Measurements from ENCODE around the gene PPP3R1. TPM values are rescaled to one million over a fixed set of nuclear protein-coding genes. Genes with fewer than 3 reads are reported as not detected.

Gene PPP3R1
- total RNA-seq, 3 donors from 2014 or later (not counting 1 experiment from before 2014, with no cell fraction given) = 77.8 to 86.2 (median 79.9) TPM

DNA sequence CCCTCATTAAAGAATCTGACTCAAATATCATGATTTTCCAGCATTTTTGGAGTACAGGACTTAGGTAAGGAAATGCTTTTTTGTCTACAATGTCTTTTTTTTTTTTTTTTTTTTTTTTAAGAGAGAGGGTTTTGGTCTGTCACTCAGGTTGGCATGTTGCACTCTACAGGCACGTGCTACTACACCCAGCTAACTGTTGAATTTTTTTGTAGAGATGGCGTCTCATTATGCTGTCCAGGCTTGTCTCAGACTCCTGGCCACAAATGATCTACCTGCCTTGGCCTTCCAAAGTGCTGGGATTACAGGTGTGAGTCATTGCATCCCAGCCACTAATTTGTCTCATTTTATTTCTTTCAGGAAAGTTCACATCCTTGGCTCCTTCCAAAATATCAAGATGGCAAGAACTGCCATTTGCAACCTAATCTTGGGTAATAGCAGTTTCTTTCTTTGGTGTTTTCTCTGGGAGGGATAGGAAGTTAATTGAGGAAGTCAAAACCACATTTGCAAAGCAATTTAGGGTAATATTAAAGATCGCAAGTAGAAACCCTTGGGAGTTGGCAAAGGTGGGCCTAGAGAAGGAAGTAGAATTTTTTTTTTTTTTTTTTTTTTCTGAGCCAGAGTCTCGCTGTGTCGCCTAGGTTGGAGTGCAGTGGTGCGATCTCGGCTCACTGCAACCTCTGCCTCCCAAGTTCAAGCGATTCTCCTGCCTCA lies 79.2 kb downstream of the PPP3R1 start:
- no peak overlapping the region for H3K27ac Mint-ChIP-seq
- no peaks in the 10 kb centered on the region for H3K27me3 ChIP-seq (ENCODE audit: control insufficient read depth, insufficient read depth, low read length)
- H3K36me3 Mint-ChIP-seq = peaks cover 1% of the 10 kb centered on the region
- H3K27ac ChIP-seq (ENCODE audit: low read length) = no peak overlapping the region
- H3K27me3 Mint-ChIP-seq (ENCODE audit: low read depth in 2 of 2) = no peaks in the 10 kb centered on the region
- H3K36me3 ChIP-seq (ENCODE audit: control insufficient read depth, insufficient read depth, low read length) = peaks cover 43% of the 10 kb centered on the region
- H3K4me1 Mint-ChIP-seq = peaks cover 2 to 7% of the 10 kb centered on the region in 2 donors
- DNase-seq (no peak), ATAC-seq (no peak)
- no peak overlapping the region for H3K4me3 Mint-ChIP-seq
- H3K9me3 Mint-ChIP-seq = no peaks in the 10 kb centered on the region
- intact Hi-C loops (cut with micrococcal nuclease) = no loop called here
- H3K4me3 ChIP-seq (ENCODE audit: low read length) = no peak overlapping the region
- no peaks in the 10 kb centered on the region for H3K9me3 ChIP-seq (ENCODE audit: control insufficient read depth, insufficient read depth, low read length)
- TF ChIP-seq, protein P1, sequence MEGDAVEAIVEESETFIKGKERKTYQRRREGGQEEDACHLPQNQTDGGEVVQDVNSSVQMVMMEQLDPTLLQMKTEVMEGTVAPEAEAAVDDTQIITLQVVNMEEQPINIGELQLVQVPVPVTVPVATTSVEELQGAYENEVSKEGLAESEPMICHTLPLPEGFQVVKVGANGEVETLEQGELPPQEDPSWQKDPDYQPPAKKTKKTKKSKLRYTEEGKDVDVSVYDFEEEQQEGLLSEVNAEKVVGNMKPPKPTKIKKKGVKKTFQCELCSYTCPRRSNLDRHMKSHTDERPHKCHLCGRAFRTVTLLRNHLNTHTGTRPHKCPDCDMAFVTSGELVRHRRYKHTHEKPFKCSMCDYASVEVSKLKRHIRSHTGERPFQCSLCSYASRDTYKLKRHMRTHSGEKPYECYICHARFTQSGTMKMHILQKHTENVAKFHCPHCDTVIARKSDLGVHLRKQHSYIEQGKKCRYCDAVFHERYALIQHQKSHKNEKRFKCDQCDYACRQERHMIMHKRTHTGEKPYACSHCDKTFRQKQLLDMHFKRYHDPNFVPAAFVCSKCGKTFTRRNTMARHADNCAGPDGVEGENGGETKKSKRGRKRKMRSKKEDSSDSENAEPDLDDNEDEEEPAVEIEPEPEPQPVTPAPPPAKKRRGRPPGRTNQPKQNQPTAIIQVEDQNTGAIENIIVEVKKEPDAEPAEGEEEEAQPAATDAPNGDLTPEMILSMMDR (IDR thresholded peaks at IDR 0.05) = no peak
- WGBS (ENCODE audit: insufficient coverage) = 48% methylated on average over 8 of the region's 8 CpGs
- no peaks in the 10 kb centered on the region for H3K4me1 ChIP-seq (ENCODE audit: control insufficient read depth, insufficient read depth, low read length)

DNA sequence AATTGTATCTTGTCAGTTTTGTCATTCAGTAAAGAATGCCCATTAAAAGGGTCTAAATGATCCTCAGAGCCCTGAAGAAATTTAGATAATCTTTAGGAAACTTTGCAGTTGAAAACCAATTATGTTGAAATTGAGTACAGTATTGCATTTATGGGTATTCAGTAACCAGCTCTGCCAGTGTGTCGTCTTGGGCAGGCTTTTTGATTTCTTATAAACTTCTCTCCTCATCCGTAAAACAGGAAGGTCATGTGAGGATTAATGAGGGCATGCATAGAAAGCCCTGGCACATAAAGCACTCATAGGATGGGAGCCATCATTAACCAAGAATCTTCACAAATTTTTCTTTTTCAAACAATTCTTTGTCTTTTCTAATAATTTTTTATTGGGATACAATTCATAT lies 79.8 kb downstream of the PPP3R1 start:
- TF ChIP-seq, protein P1 (IDR thresholded peaks at IDR 0.05) = no peak
- no peak overlapping the region for H3K4me3 ChIP-seq (ENCODE audit: low read length)
- H3K4me1 ChIP-seq (ENCODE audit: control insufficient read depth, insufficient read depth, low read length) = no peaks in the 10 kb centered on the region
- H3K27ac ChIP-seq (ENCODE audit: low read length) = no peak overlapping the region
- H3K27me3 ChIP-seq (ENCODE audit: control insufficient read depth, insufficient read depth, low read length) = no peaks in the 10 kb centered on the region
- H3K9me3 ChIP-seq (ENCODE audit: control insufficient read depth, insufficient read depth, low read length) = no peaks in the 10 kb centered on the region
- ATAC-seq (no peak), DNase-seq (no peak)
- Mint-ChIP-seq H3K27me3 (ENCODE audit: low read depth in 2 of 2) (no peaks in the 10 kb centered on the region), H3K27ac (no peak overlapping the region), H3K36me3 (peaks cover 7% of the 10 kb centered on the region), H3K9me3 (no peaks in the 10 kb centered on the region), H3K4me1 (peaks cover 7 to 9% of the 10 kb centered on the region in 2 donors), H3K4me3 (no peak overlapping the region)
- no CpG with 5 or more reads among the region's 2 CpGs for WGBS (ENCODE audit: insufficient coverage)
- intact Hi-C loops (cut with micrococcal nuclease) = no loop called here
- H3K36me3 ChIP-seq (ENCODE audit: control insufficient read depth, insufficient read depth, low read length) = peaks cover 39% of the 10 kb centered on the region

DNA sequence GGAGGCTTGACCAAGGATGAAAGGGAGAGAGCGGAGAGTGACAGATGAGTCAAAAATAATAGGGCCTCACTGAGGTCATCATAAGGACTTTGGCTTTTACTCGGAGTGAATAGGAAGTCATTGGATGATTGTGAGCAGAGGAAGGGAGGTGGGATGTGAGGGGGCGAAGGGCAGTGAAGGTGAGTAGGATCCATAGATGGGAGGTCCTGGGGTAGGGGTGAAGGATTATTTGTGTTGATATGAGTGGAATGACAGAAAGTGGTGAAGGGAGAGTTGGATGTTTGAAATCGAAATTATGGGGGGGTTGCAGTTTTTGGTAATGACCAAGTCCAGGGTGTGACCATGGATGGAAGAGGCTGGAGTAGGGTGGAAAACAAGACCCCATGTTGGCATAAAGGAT lies 80.6 kb downstream of the PPP3R1 start:
- peaks cover 7 to 16% of the 10 kb centered on the region in 2 donors for H3K4me1 Mint-ChIP-seq
- no peaks in the 10 kb centered on the region for H3K9me3 Mint-ChIP-seq
- peaks cover 15% of the 10 kb centered on the region for H3K36me3 Mint-ChIP-seq
- Histone ChIP-seq H3K36me3 (ENCODE audit: control insufficient read depth, insufficient read depth, low read length) (peaks cover 40% of the 10 kb centered on the region), H3K27ac (ENCODE audit: low read length) (no peak overlapping the region), H3K4me1 (ENCODE audit: control insufficient read depth, insufficient read depth, low read length) (no peaks in the 10 kb centered on the region), H3K4me3 (ENCODE audit: low read length) (no peak overlapping the region), H3K27me3 (ENCODE audit: control insufficient read depth, insufficient read depth, low read length) (no peaks in the 10 kb centered on the region), H3K9me3 (ENCODE audit: control insufficient read depth, insufficient read depth, low read length) (no peaks in the 10 kb centered on the region)
- H3K27me3 Mint-ChIP-seq (ENCODE audit: low read depth in 2 of 2) = no peaks in the 10 kb centered on the region
- H3K27ac Mint-ChIP-seq = no peak overlapping the region
- WGBS (ENCODE audit: insufficient coverage) = 97% methylated on average over 4 of the region's 4 CpGs
- no peak for ATAC-seq
- intact Hi-C loops (cut with micrococcal nuclease) = no loop called here
- TF ChIP-seq, protein P1 (IDR thresholded peaks at IDR 0.05) = no peak
- no peak for DNase-seq
- H3K4me3 Mint-ChIP-seq = no peak overlapping the region

DNA sequence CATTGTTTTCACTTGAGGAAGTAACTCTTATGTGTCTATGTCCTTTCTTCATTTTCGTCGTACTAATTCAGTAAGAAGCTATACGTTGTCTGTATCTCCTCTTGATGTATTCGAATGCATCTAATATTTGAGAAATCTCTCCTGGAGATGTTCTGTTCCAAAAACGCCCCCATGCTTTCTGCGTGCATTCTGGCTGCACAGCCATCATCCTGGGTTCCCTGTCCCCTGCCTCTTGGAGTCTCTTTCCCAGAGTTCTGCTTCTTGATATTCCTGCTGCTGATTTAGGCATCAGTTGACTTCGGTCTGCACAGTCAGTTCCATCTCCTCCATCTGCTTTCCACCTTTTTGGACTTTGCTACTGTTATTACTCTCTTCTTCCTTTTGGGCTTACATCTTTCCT lies 81.2 kb downstream of the PPP3R1 start:
- Mint-ChIP-seq H3K4me3 (no peak overlapping the region), H3K4me1 (peaks cover 7 to 16% of the 10 kb centered on the region in 2 donors), H3K27ac (no peak overlapping the region), H3K36me3 (peaks cover 15% of the 10 kb centered on the region), H3K27me3 (ENCODE audit: low read depth in 2 of 2) (no peaks in the 10 kb centered on the region), H3K9me3 (no peaks in the 10 kb centered on the region)
- Histone ChIP-seq H3K9me3 (ENCODE audit: control insufficient read depth, insufficient read depth, low read length) (no peaks in the 10 kb centered on the region), H3K27ac (ENCODE audit: low read length) (no peak overlapping the region), H3K27me3 (ENCODE audit: control insufficient read depth, insufficient read depth, low read length) (no peaks in the 10 kb centered on the region), H3K4me1 (ENCODE audit: control insufficient read depth, insufficient read depth, low read length) (no peaks in the 10 kb centered on the region), H3K4me3 (ENCODE audit: low read length) (no peak overlapping the region), H3K36me3 (ENCODE audit: control insufficient read depth, insufficient read depth, low read length) (peaks cover 37% of the 10 kb centered on the region)
- TF ChIP-seq, protein P1 (IDR thresholded peaks at IDR 0.05) = no peak
- ATAC-seq (no peak), DNase-seq (no peak)
- intact Hi-C loops (cut with micrococcal nuclease) = no loop called here
- 97% methylated on average over 7 of the region's 7 CpGs for WGBS (ENCODE audit: insufficient coverage)

All from natural killer cell (primary cell).